Stimulated activated CD4-positive, alpha-beta T cell treated with anti-CD3 and anti-CD28 coated beads, Interleukin-4, amount 100 ng/mL, for 48 hours (primary cell): ENCODE results near the gene PGLYRP4.
A peak's percentile ranks its signal among the peaks of the same experiment; 100 is the strongest.

ENCODE experiments used
- DNase-seq, 2 donors: peaks; one replicate each; pipeline ENCODE4 v3.0.0-alpha.2; 2020; ENCODE audit warnings: low read depth in 2 of 2

Gene PGLYRP4

DNA sequence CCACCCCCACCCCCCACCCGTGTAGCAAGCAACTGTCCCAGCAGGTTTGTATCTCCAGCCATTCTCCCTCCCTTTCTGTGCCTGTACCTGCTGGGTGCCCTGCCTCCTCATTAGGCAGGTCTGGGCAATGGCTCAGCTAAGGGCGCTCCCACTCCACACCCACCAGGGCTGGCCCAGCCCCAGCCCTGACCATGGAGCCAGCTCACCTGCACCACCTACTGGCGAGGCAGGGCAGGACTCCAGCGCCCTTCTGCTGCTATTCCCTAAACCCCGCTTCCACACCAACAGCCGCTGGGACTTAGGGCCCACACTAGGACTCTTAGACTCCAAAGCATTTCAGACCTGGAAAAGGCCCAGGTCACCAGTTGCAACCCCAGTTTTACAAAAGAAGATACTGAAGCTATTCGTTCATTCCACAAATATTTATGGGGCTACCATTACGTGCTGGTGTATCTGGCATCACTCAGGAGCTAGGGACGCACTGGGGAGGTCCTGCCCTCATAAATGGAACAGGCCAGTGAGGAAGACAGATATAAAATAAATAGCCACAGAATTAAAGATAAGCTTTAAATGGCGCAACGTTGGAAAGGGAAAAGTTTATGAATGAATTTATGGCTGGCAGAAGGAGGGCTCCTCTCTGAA is 59.9 kb downstream of the PGLYRP4 start:
- DNase-seq: peak; percentile 16 to 32
